Aorta (tissue), 5 donors: ENCODE results near the gene BLOC1S5. TPM values are rescaled to one million over a fixed set of nuclear protein-coding genes. Genes with fewer than 3 reads are reported as not detected.

Source experiments
- ATAC-seq: fragments of 200-7000 bp; cut with Tn5 transposase; one replicate; pipeline ENCODE4 v1.9.1; 2022; ENCODE audit warnings: moderate library complexity; ENCODE audit not compliant: low FRiP score
- DNase-seq, 2 donors: peaks; one replicate each; pipeline ENCODE4 v3.0.0-alpha.2; 2020
- H3K27ac ChIP-seq, 2 donors: one replicate each; pipeline ENCODE4 v1.5.1; 2013; ENCODE audit warnings: low read length in 2 of 2, mild to moderate bottlenecking in 2 of 2, moderate library complexity in 2 of 2, control low read depth in 1 of 2, inconsistent platforms in 1 of 2, low read depth in 1 of 2
- H3K27me3 ChIP-seq, 2 donors: one replicate each; pipeline ENCODE4 v1.6.1; 2013; ENCODE audit warnings: control low read depth in 1 of 2, low read length in 1 of 2, mild to moderate bottlenecking in 1 of 2, moderate library complexity in 1 of 2; ENCODE audit not compliant: insufficient read depth in 2 of 2, control insufficient read depth in 1 of 2
- H3K36me3 ChIP-seq, 2 donors: one replicate each; pipeline ENCODE4 v1.6.1; 2013; ENCODE audit warnings: control low read depth in 1 of 2, low read length in 1 of 2, mild to moderate bottlenecking in 1 of 2; ENCODE audit not compliant: insufficient read depth in 2 of 2, control insufficient read depth in 1 of 2
- H3K4me1 ChIP-seq, 2 donors: one replicate each; pipeline ENCODE4 v1.6.1; 2013; ENCODE audit warnings: low read length in 2 of 2, control low read depth in 1 of 2, mild to moderate bottlenecking in 1 of 2, moderate library complexity in 1 of 2; ENCODE audit not compliant: insufficient read depth in 2 of 2, control insufficient read depth in 1 of 2
- H3K4me3 ChIP-seq, 2 donors: one replicate each; pipeline ENCODE4 v1.5.1; 2013; ENCODE audit warnings: low read length in 2 of 2, control low read depth in 1 of 2, mild to moderate bottlenecking in 1 of 2
- H3K9me3 ChIP-seq: one replicate; pipeline ENCODE4 v1.6.1; 2013; ENCODE audit warnings: mild to moderate bottlenecking, low read length; ENCODE audit not compliant: control insufficient read depth
- WGBS, 2 donors: extraction: QIAGEN DNeasy Blood & Tissue Kit; methylation state at CpG; one replicate each; pipeline ENCODE4 v1.1.7; 2013; 5-methylcytosine and 5-hydroxymethylcytosine counted together
- intact Hi-C, 2 donors: fragments of 100-400 bp; cut with DNase I; formaldehyde crosslinking; loops; one replicate each; pipeline versions ENCODE4 v1.14.2 to v1.15.0; 2022
- polyA plus RNA-seq, 2 donors: library from polyadenylated mRNA; stranded (reverse); fragments of 200-250 nt; gene quantifications; one replicate each; pipeline ENCODE4 v1.2.3, GENCODE V29; 2013
- total RNA-seq, 2 donors: library from RNA; stranded (reverse); fragmentation: NEBNext Ultra II Directional; extraction: Animal tissue kit (Norgen Biotek cat#: 25700); gene quantifications; one replicate each; pipeline ENCODE4 v1.2.1, GENCODE V29; 2021
- donor health status: healthy with polysubstance abuse.
- donor health status: Bipolar disorder and iron deficiency.
- donor health status: DM: no; HTN: no; CAD: no.
- donor health status: DM: no; HTN: no; CAD: no.
- donor health status: DM: yes; HTN: yes; CAD: no.

BLOC1S5 gene
- total and polyA plus RNA-seq, 4 donors, result 7.6 to 24.0 (median 9.7) TPM

DNA sequence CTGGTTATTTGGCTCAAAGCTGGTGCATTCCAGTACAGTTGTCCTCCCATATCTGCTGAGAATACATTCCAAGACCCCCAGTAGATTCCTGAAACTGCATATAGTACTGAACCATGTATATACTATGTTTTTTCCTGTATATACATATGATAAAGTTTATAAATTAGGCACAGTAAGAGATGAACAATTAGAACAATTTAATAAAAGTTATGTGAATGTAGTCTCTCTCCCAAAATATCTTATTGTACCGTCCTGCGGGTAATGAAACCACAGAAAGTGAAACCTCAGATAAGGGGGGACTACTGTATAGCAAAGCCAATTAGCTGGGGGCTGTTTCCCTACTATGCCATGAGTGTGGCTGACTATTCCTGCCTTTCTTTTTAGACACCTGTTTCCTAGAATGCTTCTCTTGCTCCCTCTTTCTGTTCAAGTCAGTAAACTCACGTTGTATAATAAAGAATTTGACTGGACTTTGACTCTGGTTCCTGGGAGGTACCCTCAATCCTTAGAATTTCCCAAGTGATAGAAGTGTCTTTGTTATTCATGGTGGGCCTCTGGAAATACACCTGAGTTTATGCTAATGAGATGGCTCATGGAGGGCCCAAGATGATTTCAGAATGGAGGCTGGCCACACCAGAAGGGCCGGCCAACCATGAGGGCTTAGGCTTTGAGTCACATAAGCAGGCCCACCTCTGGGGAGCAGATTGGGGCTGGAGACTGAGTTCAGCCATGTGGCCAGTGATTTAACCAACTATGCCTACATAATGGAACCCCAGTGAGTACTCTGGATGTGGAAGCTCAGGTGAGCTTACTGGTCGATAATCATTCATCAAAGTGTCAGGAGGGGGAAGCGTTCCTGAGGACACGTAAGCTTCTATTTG is 689 bp upstream of the BLOC1S5 start:
- ATAC-seq (no peak), DNase-seq (no peak)
- Histone ChIP-seq H3K4me3 (peak overlapping the region in 1 of 2 donors; percentile 74), H3K27me3 (no peaks in the 10 kb centered on the region), H3K9me3 (no peaks in the 10 kb centered on the region), H3K4me1 (no peaks in the 10 kb centered on the region), H3K36me3 (no peaks in the 10 kb centered on the region), H3K27ac (peak overlapping the region in 1 of 2 donors; percentile 88)
- 84 to 87% methylated on average over 7 of the region's 7 CpGs for WGBS, 2 donors
- intact Hi-C loops, result loop anchor here (5.0 to 10.0 kb wide), 4 partner anchors 37 to 750 kb away; partner anchors contain the start of genes EEF1E1 (in 1 of the 2) and SSR1 (in 1 of the 2)

- DNase-seq (no peak), ATAC-seq (no peak)
- Histone ChIP-seq H3K9me3 (no peaks in the 10 kb centered on the region), H3K4me3 (no peak overlapping the region), H3K27ac (no peak overlapping the region), H3K36me3 (no peaks in the 10 kb centered on the region), H3K27me3 (no peaks in the 10 kb centered on the region), H3K4me1 (peaks cover 0 to 2% of the 10 kb centered on the region in 2 donors)
- 85% methylated on average over 4 of the region's 4 CpGs for WGBS, 2 donors
- intact Hi-C loops, result loop anchor here (5.0 to 10.0 kb wide), 4 partner anchors 41 to 747 kb away; partner anchors contain the start of genes EEF1E1 (in 1 of the 2) and SSR1 (in 1 of the 2)
These were observed 2.5 kb downstream of the BLOC1S5 start for GRCh38 chr6:8061736-8062135.

GRCh38 chr6:8060346-8060745 is 3.8 kb downstream of the BLOC1S5 start:
- no peak for ATAC-seq
- Histone ChIP-seq H3K4me3 (no peak overlapping the region), H3K36me3 (no peaks in the 10 kb centered on the region), H3K27me3 (no peaks in the 10 kb centered on the region), H3K27ac (no peak overlapping the region), H3K9me3 (no peaks in the 10 kb centered on the region), H3K4me1 (peaks cover 0 to 2% of the 10 kb centered on the region in 2 donors)
- 86 to 89% methylated on average over 3 of the region's 3 CpGs for WGBS, 2 donors
- intact Hi-C loops, result loop anchor here (5.0 to 10.0 kb wide), 4 partner anchors 42 to 746 kb away; partner anchors contain the start of genes EEF1E1 (in 1 of the 2) and SSR1 (in 1 of the 2)
- no peak for DNase-seq

DNA sequence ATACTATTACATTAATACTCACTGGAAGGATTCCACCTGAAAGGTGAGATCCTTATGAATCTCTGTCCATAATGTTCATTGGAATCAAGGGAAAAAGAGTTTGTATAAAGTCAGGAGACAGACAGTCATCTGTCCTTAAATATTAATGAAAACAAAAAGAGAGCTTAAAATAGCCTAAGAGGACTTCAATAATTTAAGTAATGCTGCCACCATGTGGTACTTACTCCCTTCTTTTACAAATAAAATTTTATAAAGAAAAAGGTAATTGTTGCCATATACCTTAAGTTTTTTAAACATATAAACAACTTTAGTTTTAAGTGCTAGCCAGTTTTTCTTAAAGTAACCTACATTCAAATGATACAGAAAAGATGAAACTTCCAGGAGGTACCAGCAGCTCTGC is 5.1 kb downstream of the BLOC1S5 start:
- H3K4me1 ChIP-seq, result peaks cover 0 to 2% of the 10 kb centered on the region in 2 donors
- DNase-seq (no peak), ATAC-seq (no peak)
- H3K4me3 ChIP-seq, result no peak overlapping the region
- H3K27ac ChIP-seq, result no peak overlapping the region
- no peaks in the 10 kb centered on the region for H3K27me3 ChIP-seq
- intact Hi-C loops, result loop anchor here in 1 of 2 donors (2.0 kb wide), 1 partner anchor 336 kb away; no protein-coding TSS in a partner anchor
- H3K36me3 ChIP-seq, result no peaks in the 10 kb centered on the region
- no peaks in the 10 kb centered on the region for H3K9me3 ChIP-seq

DNA sequence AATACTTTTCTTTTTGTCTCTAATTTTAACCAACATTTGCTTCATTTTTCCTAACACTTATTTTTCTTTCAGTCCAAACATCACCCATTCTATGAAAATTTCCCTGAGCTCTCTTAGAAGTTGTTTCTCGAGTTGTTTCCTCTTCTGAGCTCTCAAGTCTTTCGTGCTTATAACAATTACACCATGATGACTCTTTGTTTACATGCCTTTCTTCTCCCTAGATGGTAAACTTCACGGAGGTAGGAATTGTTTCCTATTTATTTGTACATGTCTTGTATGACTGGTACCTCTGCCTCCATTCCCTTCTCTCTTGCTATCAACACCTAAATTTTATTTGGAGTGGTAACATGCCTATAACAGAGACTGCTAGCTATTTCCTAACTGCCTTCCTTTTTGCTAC is 6.4 kb downstream of the BLOC1S5 start:
- DNase-seq, result no peak
- H3K9me3 ChIP-seq, result no peaks in the 10 kb centered on the region
- no peak for ATAC-seq
- H3K27me3 ChIP-seq, result no peaks in the 10 kb centered on the region
- no peak overlapping the region for H3K27ac ChIP-seq
- H3K36me3 ChIP-seq, result no peaks in the 10 kb centered on the region
- intact Hi-C loops, result loop anchor here in 1 of 2 donors (2.0 kb wide), 1 partner anchor 335 kb away; no protein-coding TSS in a partner anchor
- WGBS, 2 donors, result 75 to 83% methylated on average over 3 of the region's 3 CpGs
- peaks cover 0 to 2% of the 10 kb centered on the region in 2 donors for H3K4me1 ChIP-seq
- no peak overlapping the region for H3K4me3 ChIP-seq

GRCh38 chr6:8057263-8057662 is 6.9 kb downstream of the BLOC1S5 start:
- Histone ChIP-seq H3K36me3 (no peaks in the 10 kb centered on the region), H3K9me3 (no peaks in the 10 kb centered on the region), H3K4me3 (no peak overlapping the region), H3K27ac (no peak overlapping the region), H3K27me3 (no peaks in the 10 kb centered on the region), H3K4me1 (peaks cover 0 to 2% of the 10 kb centered on the region in 2 donors)
- intact Hi-C loops, result no loop called here
- no peak for DNase-seq
- 63 to 67% methylated on average over 4 of the region's 4 CpGs for WGBS, 2 donors
- ATAC-seq, result no peak

DNA sequence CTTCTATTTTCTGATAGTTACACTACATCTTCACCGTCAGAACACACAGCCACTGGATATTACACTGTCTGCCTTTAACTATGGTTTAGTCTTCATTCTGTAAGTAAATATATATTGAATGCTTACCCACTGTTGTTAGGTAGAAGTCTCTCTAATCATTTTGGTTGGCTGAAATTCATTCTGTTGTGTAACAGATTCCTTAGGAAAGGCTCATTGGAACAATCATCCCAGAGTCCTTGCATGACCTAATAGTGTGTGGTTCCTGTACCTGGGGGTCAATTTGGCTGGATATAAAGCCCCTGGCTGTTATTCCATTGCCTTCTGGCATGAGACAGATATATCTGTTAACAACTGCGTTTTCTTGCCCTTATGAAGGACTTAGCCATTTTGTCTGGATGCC is 9.9 kb downstream of the BLOC1S5 start:
- Histone ChIP-seq H3K4me3 (no peak overlapping the region), H3K27me3 (no peaks in the 10 kb centered on the region), H3K27ac (no peak overlapping the region), H3K9me3 (no peaks in the 10 kb centered on the region), H3K36me3 (no peaks in the 10 kb centered on the region), H3K4me1 (peaks cover 0 to 2% of the 10 kb centered on the region in 2 donors)
- intact Hi-C loops, result no loop called here
- ATAC-seq, result no peak
- 68 to 76% methylated on average over 2 of the region's 2 CpGs for WGBS, 2 donors
- no peak for DNase-seq

- WGBS, 2 donors, result 70 to 72% methylated on average over 3 of the region's 3 CpGs
- peaks cover 0 to 3% of the 10 kb centered on the region in 2 donors for H3K36me3 ChIP-seq
- no peak overlapping the region for H3K27ac ChIP-seq
- no peak overlapping the region for H3K4me3 ChIP-seq
- no peaks in the 10 kb centered on the region for H3K4me1 ChIP-seq
- ATAC-seq (peak; percentile 56), DNase-seq (no peak)
- H3K9me3 ChIP-seq, result no peaks in the 10 kb centered on the region
- intact Hi-C loops, result no loop called here
- H3K27me3 ChIP-seq, result no peaks in the 10 kb centered on the region
These were observed 16.5 kb downstream of the BLOC1S5 start for GRCh38 chr6:8047541-8048292.
